GM12878 (cell line): ENCODE results near the gene SCLY. TPM values are rescaled to one million over a fixed set of nuclear protein-coding genes. Genes with fewer than 3 reads are reported as not detected.

Source experiments
- ATAC-seq: fragments of 200-7000 bp; cut with Tn5 transposase; 3 replicates; pipeline ENCODE4 v1.9.1; 2020; ENCODE audit warnings: mild to moderate bottlenecking, moderate library complexity
- BruUV-seq: library from RNA; stranded (reverse); fragments of 400-500 nt; replicated peaks from 2 replicates; lab custom pipeline; 2021; lab: Mats Ljungman, UMichigan
- CTCF ChIA-PET: fragments of 300-600 bp; sonication (Branson Sonifier 250); formaldehyde crosslinking; extraction: SDS; loops from one replicate; lab custom pipeline; 2021; ENCODE audit warnings: inconsistent platforms; lab: Yijun Ruan, JAX
- POLR2A ChIA-PET: fragments of 350-600 bp; formaldehyde crosslinking; extraction: SDS; loops from one replicate; lab custom pipeline; 2021; ENCODE audit warnings: inconsistent platforms; lab: Charles Lee
- RAD21 ChIA-PET: fragments of 300-600 bp; sonication (Branson Sonifier 250); formaldehyde crosslinking; loops from one replicate; lab custom pipeline; 2023; ENCODE audit warnings: antibody characterized with exemption; ENCODE audit not compliant: unreplicated experiment; lab: Charles Lee
- SMC1A ChIA-PET: fragments of 300-600 bp; sonication (Branson Sonifier 250); formaldehyde crosslinking; loops from one replicate; lab custom pipeline; 2023; ENCODE audit not compliant: unreplicated experiment, uncharacterized antibody; lab: Charles Lee
- DNase-seq: peaks from one replicate; pipeline ENCODE4 v3.0.0-alpha.2; 2011; ENCODE audit warnings: low read depth, low spot score
- FAIRE-seq: peaks from 3 replicates; lab custom pipeline; 2011; peaks lifted over from hg19 to GRCh38; lab: Jason Lieb, UNC
- H2AFZ ChIP-seq: 2 replicates; pipeline ENCODE4 v1.6.0; 2011; ENCODE audit warnings: low read depth, low read length, control low read depth; ENCODE audit not compliant: control insufficient read depth
- H3K27ac ChIP-seq: 2 replicates; pipeline ENCODE4 v1.5.1; 2011; ENCODE audit warnings: control low read depth; ENCODE audit not compliant: control insufficient read depth, insufficient read depth
- H3K27me3 ChIP-seq, 2 experiments: replicated peaks in 1 of 2; 2 replicates each; pipeline versions ENCODE4 v1.6.0 to v1.6.1; 2011; ENCODE audit warnings: low read length in 1 of 2; ENCODE audit not compliant: control insufficient read depth in 2 of 2, insufficient read depth in 2 of 2
- H3K36me3 ChIP-seq, 2 experiments: 2 replicates each; pipeline ENCODE4 v1.5.1; 2011; ENCODE audit warnings: low read length in 1 of 2; ENCODE audit not compliant: control insufficient read depth in 2 of 2, insufficient read depth in 2 of 2
- H3K4me1 ChIP-seq: 2 replicates; pipeline ENCODE4 v1.6.1; 2011; ENCODE audit warnings: mild to moderate bottlenecking, low read length, moderate library complexity, mixed read lengths; ENCODE audit not compliant: control insufficient read depth, insufficient read depth
- H3K4me2 ChIP-seq: 2 replicates; pipeline ENCODE4 v1.6.0; 2011; ENCODE audit warnings: control low read depth; ENCODE audit not compliant: control insufficient read depth, insufficient read depth
- H3K4me3 ChIP-seq: fragments of 200-600 bp; sonication (generic); 2 replicates; pipeline ENCODE4 v1.5.1; 2016
- H3K79me2 ChIP-seq: 2 replicates; pipeline ENCODE4 v1.6.0; 2011; ENCODE audit warnings: low read length; ENCODE audit not compliant: control insufficient read depth, insufficient read depth
- H3K9ac ChIP-seq: 2 replicates; pipeline ENCODE4 v1.8.0; 2011; ENCODE audit warnings: low read length, control low read depth, mixed read lengths; ENCODE audit not compliant: control insufficient read depth, insufficient read depth
- H3K9me3 ChIP-seq: replicated peaks from 3 replicates; pipeline ENCODE4 v1.5.1; 2011; ENCODE audit warnings: mild to moderate bottlenecking, low read length; ENCODE audit not compliant: control insufficient read depth, insufficient read depth
- H4K20me1 ChIP-seq: 2 replicates; pipeline ENCODE4 v1.6.0; 2011; ENCODE audit not compliant: control insufficient read depth, insufficient read depth
- IRF4 ChIP-seq: IDR thresholded peaks from 2 replicates; pipeline ENCODE4 v1.6.1; 2011; ENCODE audit warnings: low read depth, low read length
- WGBS: methylation state at CpG from one replicate; pipeline ENCODE4 v1.1.6; 2016; ENCODE audit warnings: low lambda C conversion rate; ENCODE audit not compliant: insufficient replicate concordance, insufficient coverage; ENCODE audit errors: missing lambda C conversion rate; 5-methylcytosine and 5-hydroxymethylcytosine counted together
- in situ Hi-C: fragments of 300-500 bp; cut with MboI; formaldehyde crosslinking; loops from 9 replicates; pipeline ENCODE4 v1.14.3; 2018; ENCODE audit warnings: mixed read lengths
- intact Hi-C: fragments of 100-400 bp; cut with micrococcal nuclease; formaldehyde crosslinking; loops from one replicate; pipeline ENCODE4 v1.14.2; 2022; ENCODE audit not compliant: unreplicated experiment
- polyA plus RNA-seq, 11 experiments: library from polyadenylated mRNA; depleted of rRNA in 4 of 11; unstranded in 6 of 11; stranded (reverse) in 5 of 11; fragments of >200 nt; fragmentation: Nextera tagmentation in 4 of 11; fragmentation: Illumina TruSeq in 1 of 11; extraction: Ambion mirVana in 4 of 11; extraction: Trizol in 1 of 11; gene quantifications; 1 replicate in 1 of 11; 2 replicates in 10 of 11; pipeline versions ENCODE4 v1.2.1 to v1.2.3, GENCODE V29; 2011 to 2016; ENCODE audit warnings: inconsistent platforms in 2 of 11, missing spikeins in 2 of 11, low read depth in 1 of 11
- total RNA-seq, 4 experiments: library from RNA; depleted of rRNA in 3 of 4; stranded (reverse); fragments of >200 nt in 3 of 4; fragmentation: Illumina TruSeq in 1 of 4; extraction: Trizol in 1 of 4; gene quantifications; 2 replicates each; pipeline versions ENCODE4 v1.2.1 to v1.2.3, GENCODE V29; 2013 to 2021
- TF ChIP-seq, protein P1 (sequence below): fragments of 150-350 bp; IDR thresholded peaks from 2 replicates; pipeline ENCODE4 v1.6.1; 2014; ENCODE audit warnings: mild to moderate bottlenecking, low read depth, low read length

Gene SCLY
- total and polyA plus RNA-seq, 10 of the 15 experiments (the other 5 are each of a cell fraction or from before 2014, with no cell fraction given): 3.3 to 49.1 (median 32.3) TPM

GRCh38 chr2:238131761-238132462 lies 71.1 kb downstream of the SCLY start:
- ATAC-seq: no peak
- in situ Hi-C loops (no loop called here), intact Hi-C loops (no loop called here)
- no peaks in the 10 kb centered on the region for H3K4me1 ChIP-seq
- no peaks in the 10 kb centered on the region for H3K27me3 ChIP-seq
- SMC1A ChIA-PET: no interaction called here
- no peak overlapping the region for H3K4me3 ChIP-seq
- POLR2A ChIA-PET: no interaction called here
- CTCF ChIA-PET: interaction anchor here (0.8 kb wide), 1 partner anchor 155 kb away, joined by 3 read pairs; no protein-coding TSS in a partner anchor
- H3K27ac ChIP-seq: no peak overlapping the region
- no peak overlapping the region for H3K9ac ChIP-seq
- no peak overlapping the region for H2AFZ ChIP-seq
- TF ChIP-seq IRF4: no peak
- TF ChIP-seq, protein P1, sequence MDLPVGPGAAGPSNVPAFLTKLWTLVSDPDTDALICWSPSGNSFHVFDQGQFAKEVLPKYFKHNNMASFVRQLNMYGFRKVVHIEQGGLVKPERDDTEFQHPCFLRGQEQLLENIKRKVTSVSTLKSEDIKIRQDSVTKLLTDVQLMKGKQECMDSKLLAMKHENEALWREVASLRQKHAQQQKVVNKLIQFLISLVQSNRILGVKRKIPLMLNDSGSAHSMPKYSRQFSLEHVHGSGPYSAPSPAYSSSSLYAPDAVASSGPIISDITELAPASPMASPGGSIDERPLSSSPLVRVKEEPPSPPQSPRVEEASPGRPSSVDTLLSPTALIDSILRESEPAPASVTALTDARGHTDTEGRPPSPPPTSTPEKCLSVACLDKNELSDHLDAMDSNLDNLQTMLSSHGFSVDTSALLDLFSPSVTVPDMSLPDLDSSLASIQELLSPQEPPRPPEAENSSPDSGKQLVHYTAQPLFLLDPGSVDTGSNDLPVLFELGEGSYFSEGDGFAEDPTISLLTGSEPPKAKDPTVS: no peak
- TF ChIP-seq, all 136 proteins: peak for 0
- FAIRE-seq (no peak), DNase-seq (no peak)
- RAD21 ChIA-PET: no interaction called here
- H4K20me1 ChIP-seq: no peaks in the 10 kb centered on the region
- no peaks in the 10 kb centered on the region for H3K9me3 ChIP-seq
- no peaks in the 10 kb centered on the region for H3K36me3 ChIP-seq
- no TSS peak for BruUV-seq
- H3K79me2 ChIP-seq: no peaks in the 10 kb centered on the region
- 37% methylated on average over 14 of the region's 14 CpGs for WGBS
- H3K4me2 ChIP-seq: no peak overlapping the region
